CD4-positive, CD25-positive, alpha-beta regulatory T cell (primary cell): ENCODE results near the gene PJA1. TPM values are rescaled to one million over a fixed set of nuclear protein-coding genes. Genes with fewer than 3 reads are reported as not detected.

Experiments used
- ATAC-seq, 2 donors: fragments of 150-1000 bp; cut with Tn5 transposase; one replicate each; pipeline ENCODE4 v1.10.0; 2021; ENCODE audit warnings: low read depth in 2 of 2, moderate number of reproducible peaks in 2 of 2, moderate library complexity in 1 of 2
- DNase-seq, 3 donors: peaks; one replicate each; pipeline versions ENCODE4 v3.0.0 to v3.0.0-alpha.2; 2012 to 2022; ENCODE audit warnings: mixed read lengths in 1 of 3
- H3K27ac ChIP-seq: one replicate; pipeline ENCODE4 v1.7.0; 2013; ENCODE audit warnings: mild to moderate bottlenecking, low read length; ENCODE audit not compliant: insufficient read depth, poor library complexity, severe bottlenecking
- H3K27me3 ChIP-seq: one replicate; pipeline ENCODE4 v1.7.0; 2013; ENCODE audit warnings: low read length; ENCODE audit not compliant: control insufficient read depth, insufficient read depth
- H3K36me3 ChIP-seq: one replicate; pipeline ENCODE4 v1.7.0; 2013; ENCODE audit warnings: mild to moderate bottlenecking, low read length, moderate library complexity; ENCODE audit not compliant: control insufficient read depth, insufficient read depth
- H3K4me1 ChIP-seq: 2 replicates; pipeline ENCODE4 v1.7.0; 2013; ENCODE audit warnings: mild to moderate bottlenecking, low read length; ENCODE audit not compliant: insufficient read depth, control insufficient read depth, poor library complexity, severe bottlenecking
- H3K4me3 ChIP-seq: one replicate; pipeline ENCODE4 v1.7.0; 2013; ENCODE audit warnings: low read depth, mild to moderate bottlenecking, low read length, moderate library complexity
- H3K9me3 ChIP-seq, 2 experiments: 1 replicate in 1 of 2; 2 replicates in 1 of 2; pipeline ENCODE4 v1.7.0; 2013; ENCODE audit warnings: low read length in 2 of 2, mild to moderate bottlenecking in 1 of 2, moderate library complexity in 1 of 2; ENCODE audit not compliant: control insufficient read depth in 2 of 2
- H3K27ac Mint-ChIP-seq, 3 donors: one replicate each; pipeline ENCODE4 v1.8.0; 2020 to 2022; ENCODE audit warnings: mild to moderate bottlenecking in 3 of 3, mixed read lengths in 3 of 3, moderate library complexity in 2 of 3
- H3K27me3 Mint-ChIP-seq: one replicate; pipeline ENCODE4 v1.8.0; 2022; ENCODE audit warnings: mild to moderate bottlenecking, mixed read lengths
- H3K36me3 Mint-ChIP-seq: one replicate; pipeline ENCODE4 v1.8.0; 2020; ENCODE audit warnings: mixed read lengths
- H3K4me1 Mint-ChIP-seq, 4 donors: one replicate each; pipeline ENCODE4 v1.8.0; 2020 to 2022; ENCODE audit warnings: mixed read lengths in 4 of 4, mild to moderate bottlenecking in 1 of 4
- H3K4me3 Mint-ChIP-seq, 4 donors: one replicate each; pipeline ENCODE4 v1.8.0; 2020 to 2022; ENCODE audit warnings: mild to moderate bottlenecking in 4 of 4, mixed read lengths in 4 of 4, moderate library complexity in 3 of 4
- H3K9me3 Mint-ChIP-seq, 7 donors: one replicate each; pipeline ENCODE4 v1.8.0; 2020 to 2022; ENCODE audit warnings: mixed read lengths in 7 of 7, mild to moderate bottlenecking in 3 of 7, moderate library complexity in 2 of 7
- polyA plus RNA-seq, 4 donors: library from polyadenylated mRNA; unstranded; fragments of 300-500 nt; fragmentation: Illumina TruSeq; gene quantifications; one replicate each; pipeline ENCODE4 v1.2.3, GENCODE V29; 2021
- total RNA-seq: library from RNA; stranded (reverse); gene quantifications from one replicate; pipeline ENCODE4 v1.2.3, GENCODE V29; 2022

Gene PJA1
- total and polyA plus RNA-seq, 5 donors from 2014 or later: 20.2 to 49.0 (median 37.0) TPM

GRCh38 chrX:69146739-69147138, 18.5 kb downstream of the PJA1 start:
- H3K9me3 Mint-ChIP-seq: peaks cover 0 to 3% (median 0%) of the 10 kb centered on the region in 7 donors
- no peaks in the 10 kb centered on the region for H3K36me3 Mint-ChIP-seq
- no peaks in the 10 kb centered on the region for H3K9me3 ChIP-seq
- no peak overlapping the region for H3K27ac Mint-ChIP-seq
- no peaks in the 10 kb centered on the region for H3K27me3 Mint-ChIP-seq
- no peak overlapping the region for H3K27ac ChIP-seq
- H3K4me1 ChIP-seq: no peaks in the 10 kb centered on the region
- no peaks in the 10 kb centered on the region for H3K4me1 Mint-ChIP-seq
- H3K36me3 ChIP-seq: no peaks in the 10 kb centered on the region
- H3K27me3 ChIP-seq: no peaks in the 10 kb centered on the region
- ATAC-seq: no peak
- H3K4me3 Mint-ChIP-seq: no peak overlapping the region
- no peak overlapping the region for H3K4me3 ChIP-seq
- DNase-seq: no peak

- DNase-seq (no peak), ATAC-seq (no peak)
- Mint-ChIP-seq H3K4me3 (no peak overlapping the region), H3K4me1 (no peaks in the 10 kb centered on the region), H3K27me3 (no peaks in the 10 kb centered on the region), H3K27ac (no peak overlapping the region), H3K9me3 (no peaks in the 10 kb centered on the region), H3K36me3 (no peaks in the 10 kb centered on the region)
- Histone ChIP-seq H3K36me3 (no peaks in the 10 kb centered on the region), H3K9me3 (no peaks in the 10 kb centered on the region), H3K27me3 (no peaks in the 10 kb centered on the region), H3K4me3 (no peak overlapping the region), H3K27ac (no peak overlapping the region), H3K4me1 (no peaks in the 10 kb centered on the region)
Observed at GRCh38 chrX:69145714-69146113, 19.5 kb downstream of the PJA1 start.

GRCh38 chrX:69144838-69145680, 20.2 kb downstream of the PJA1 start:
- no peaks in the 10 kb centered on the region for H3K36me3 ChIP-seq
- no peaks in the 10 kb centered on the region for H3K36me3 Mint-ChIP-seq
- H3K27ac ChIP-seq: no peak overlapping the region
- H3K27ac Mint-ChIP-seq: no peak overlapping the region
- no peak overlapping the region for H3K4me3 Mint-ChIP-seq
- H3K4me1 ChIP-seq: no peaks in the 10 kb centered on the region
- no peaks in the 10 kb centered on the region for H3K9me3 Mint-ChIP-seq
- no peak for ATAC-seq
- H3K27me3 Mint-ChIP-seq: no peaks in the 10 kb centered on the region
- no peak overlapping the region for H3K4me3 ChIP-seq
- H3K27me3 ChIP-seq: no peaks in the 10 kb centered on the region
- no peaks in the 10 kb centered on the region for H3K4me1 Mint-ChIP-seq
- H3K9me3 ChIP-seq: no peaks in the 10 kb centered on the region
- no peak for DNase-seq

- Mint-ChIP-seq H3K27me3 (no peaks in the 10 kb centered on the region), H3K27ac (no peak overlapping the region), H3K36me3 (no peaks in the 10 kb centered on the region), H3K9me3 (peaks cover 0 to 2% (median 0%) of the 10 kb centered on the region in 7 donors), H3K4me3 (no peak overlapping the region), H3K4me1 (no peaks in the 10 kb centered on the region)
- Histone ChIP-seq H3K36me3 (no peaks in the 10 kb centered on the region), H3K27ac (no peak overlapping the region), H3K4me3 (no peak overlapping the region), H3K4me1 (no peaks in the 10 kb centered on the region), H3K9me3 (no peaks in the 10 kb centered on the region), H3K27me3 (no peaks in the 10 kb centered on the region)
- DNase-seq (no peak), ATAC-seq (no peak)
Observed at GRCh38 chrX:69143530-69143929, 21.7 kb downstream of the PJA1 start.

GRCh38 chrX:69142788-69143469, 22.3 kb downstream of the PJA1 start:
- no peaks in the 10 kb centered on the region for H3K27me3 ChIP-seq
- H3K27ac ChIP-seq: no peak overlapping the region
- H3K4me1 Mint-ChIP-seq: no peaks in the 10 kb centered on the region
- H3K4me3 Mint-ChIP-seq: no peak overlapping the region
- no peaks in the 10 kb centered on the region for H3K4me1 ChIP-seq
- no peak for DNase-seq
- H3K9me3 ChIP-seq: no peaks in the 10 kb centered on the region
- no peak for ATAC-seq
- no peak overlapping the region for H3K27ac Mint-ChIP-seq
- no peaks in the 10 kb centered on the region for H3K36me3 ChIP-seq
- H3K9me3 Mint-ChIP-seq: peaks cover 0 to 2% (median 0%) of the 10 kb centered on the region in 7 donors
- no peaks in the 10 kb centered on the region for H3K36me3 Mint-ChIP-seq
- H3K4me3 ChIP-seq: no peak overlapping the region
- H3K27me3 Mint-ChIP-seq: no peaks in the 10 kb centered on the region

GRCh38 chrX:69140837-69141236, 24.4 kb downstream of the PJA1 start:
- peaks cover 2% of the 10 kb centered on the region for H3K27me3 Mint-ChIP-seq
- H3K27ac Mint-ChIP-seq: no peak overlapping the region
- no peak for ATAC-seq
- Histone ChIP-seq H3K27me3 (no peaks in the 10 kb centered on the region), H3K36me3 (no peaks in the 10 kb centered on the region), H3K9me3 (no peaks in the 10 kb centered on the region), H3K27ac (no peak overlapping the region), H3K4me1 (no peaks in the 10 kb centered on the region), H3K4me3 (no peak overlapping the region)
- H3K9me3 Mint-ChIP-seq: peaks cover 0 to 2% (median 0%) of the 10 kb centered on the region in 7 donors
- no peak for DNase-seq
- H3K36me3 Mint-ChIP-seq: no peaks in the 10 kb centered on the region
- no peak overlapping the region for H3K4me3 Mint-ChIP-seq
- H3K4me1 Mint-ChIP-seq: peaks cover 0 to 3% (median 0%) of the 10 kb centered on the region in 4 donors

- Histone ChIP-seq H3K4me1 (no peaks in the 10 kb centered on the region), H3K36me3 (no peaks in the 10 kb centered on the region), H3K27me3 (no peaks in the 10 kb centered on the region), H3K27ac (no peak overlapping the region), H3K4me3 (no peak overlapping the region), H3K9me3 (no peaks in the 10 kb centered on the region)
- DNase-seq (no peak), ATAC-seq (no peak)
- Mint-ChIP-seq H3K36me3 (no peaks in the 10 kb centered on the region), H3K4me3 (no peak overlapping the region), H3K27ac (no peak overlapping the region), H3K9me3 (peaks cover 0 to 2% (median 0%) of the 10 kb centered on the region in 7 donors), H3K27me3 (peaks cover 12% of the 10 kb centered on the region), H3K4me1 (peaks cover 0 to 4% (median 0%) of the 10 kb centered on the region in 4 donors)
Observed at GRCh38 chrX:69139516-69139915, 25.7 kb downstream of the PJA1 start.
